IPS DF 6.9 (cell line): ENCODE results near the gene RPRD2.

Source experiments
- DNase-seq: peaks from one replicate; pipeline ENCODE4 v3.0.0-alpha.2; 2013; ENCODE audit warnings: low read depth, low spot score
- H3K27ac ChIP-seq: one replicate; pipeline ENCODE4 v1.5.1; 2013; ENCODE audit warnings: low read length, control low read depth
- H3K27me3 ChIP-seq: 2 replicates; pipeline ENCODE4 v1.6.1; 2013; ENCODE audit warnings: mild to moderate bottlenecking, low read length; ENCODE audit not compliant: control insufficient read depth, insufficient read depth
- H3K36me3 ChIP-seq: 2 replicates; pipeline ENCODE4 v1.6.1; 2013; ENCODE audit warnings: low read length; ENCODE audit not compliant: control insufficient read depth, insufficient read depth
- H3K4me1 ChIP-seq: 2 replicates; pipeline ENCODE4 v1.6.1; 2013; ENCODE audit warnings: low read length; ENCODE audit not compliant: control insufficient read depth, insufficient read depth
- H3K4me3 ChIP-seq: 2 replicates; pipeline ENCODE4 v1.5.1; 2013; ENCODE audit warnings: mild to moderate bottlenecking, low read length
- H3K9me3 ChIP-seq: 2 replicates; pipeline ENCODE4 v1.6.1; 2013; ENCODE audit warnings: low read length, inconsistent platforms; ENCODE audit not compliant: control insufficient read depth, insufficient read depth
- WGBS: extraction: QIAGEN DNeasy Blood & Tissue Kit; methylation state at CpG from one replicate; pipeline ENCODE4 v1.1.7; 2013; ENCODE audit warnings: mixed read lengths, missing lambda C conversion rate; ENCODE audit not compliant: insufficient read length, insufficient coverage; 5-methylcytosine and 5-hydroxymethylcytosine counted together

Gene RPRD2

DNA sequence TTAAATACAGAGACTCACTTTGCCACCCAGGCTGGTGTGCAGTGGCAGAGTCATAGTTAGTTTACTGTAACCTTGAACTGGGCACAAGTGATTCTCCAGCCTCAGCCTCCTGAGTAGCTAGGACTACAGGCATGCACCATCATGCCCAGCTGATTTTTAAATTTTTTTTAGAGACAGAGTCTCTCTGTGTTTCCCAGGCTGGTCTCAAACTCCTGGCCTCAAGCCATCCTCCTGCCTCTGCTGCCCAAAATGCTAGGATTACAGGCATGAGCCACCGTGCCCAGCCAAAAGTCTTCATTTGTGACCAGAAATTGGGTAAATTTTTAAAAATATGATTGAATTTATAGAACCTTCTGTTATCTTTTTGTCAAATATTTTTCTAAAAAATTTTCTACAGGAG lies 105.3 kb downstream of the RPRD2 start:
- WGBS: no CpG with 5 or more reads among the region's 1 CpG
- peaks cover 16% of the 10 kb centered on the region for H3K36me3 ChIP-seq
- H3K27me3 ChIP-seq: no peaks in the 10 kb centered on the region
- no peak for DNase-seq
- H3K27ac ChIP-seq: no peak overlapping the region
- H3K4me3 ChIP-seq: no peak overlapping the region
- peaks cover 1% of the 10 kb centered on the region; the same call in 1 of the 2 replicates for H3K4me1 ChIP-seq
- no peaks in the 10 kb centered on the region for H3K9me3 ChIP-seq

GRCh38 chr1:150472601-150473200 lies 108.8 kb downstream of the RPRD2 start:
- DNase-seq: no peak
- Histone ChIP-seq H3K36me3 (peaks cover 16% of the 10 kb centered on the region), H3K27me3 (no peaks in the 10 kb centered on the region), H3K9me3 (no peaks in the 10 kb centered on the region), H3K4me1 (peaks cover 1% of the 10 kb centered on the region; the same call in 1 of the 2 replicates), H3K4me3 (no peak overlapping the region), H3K27ac (no peak overlapping the region)
- no CpG with 5 or more reads among the region's 10 CpGs for WGBS

DNA sequence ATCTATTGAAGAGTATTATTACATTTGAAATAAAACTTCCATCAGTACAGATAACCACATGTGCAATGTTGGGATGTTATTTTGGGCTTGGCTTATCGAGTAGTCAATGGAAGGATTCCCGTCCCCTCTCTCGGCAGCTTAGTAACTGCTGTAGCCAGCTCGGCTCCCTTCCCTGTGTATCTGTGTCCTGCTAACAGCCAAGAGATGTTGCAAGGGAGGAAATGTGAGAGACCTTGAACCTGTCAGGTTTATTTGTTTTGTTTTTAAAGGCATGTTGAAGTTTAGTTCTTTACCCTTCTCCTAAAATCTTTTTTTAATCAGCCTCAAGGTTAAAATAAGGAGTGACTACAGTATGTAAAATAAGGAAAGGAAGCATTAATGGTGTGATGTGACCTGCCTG lies 109.7 kb downstream of the RPRD2 start:
- Histone ChIP-seq H3K4me3 (no peak overlapping the region), H3K36me3 (peaks cover 16% of the 10 kb centered on the region), H3K4me1 (peaks cover 1% of the 10 kb centered on the region; the same call in 1 of the 2 replicates), H3K9me3 (no peaks in the 10 kb centered on the region), H3K27me3 (no peaks in the 10 kb centered on the region), H3K27ac (no peak overlapping the region)
- WGBS: no CpG with 5 or more reads among the region's 4 CpGs
- DNase-seq: no peak

- H3K4me3 ChIP-seq: no peak overlapping the region
- peaks cover 16% of the 10 kb centered on the region for H3K36me3 ChIP-seq
- WGBS: no CpG with 5 or more reads among the region's 4 CpGs
- H3K4me1 ChIP-seq: peaks cover 1% of the 10 kb centered on the region; the same call in 1 of the 2 replicates
- no peaks in the 10 kb centered on the region for H3K27me3 ChIP-seq
- no peak overlapping the region for H3K27ac ChIP-seq
- DNase-seq: no peak
- no peaks in the 10 kb centered on the region for H3K9me3 ChIP-seq
These were observed 110.9 kb downstream of the RPRD2 start for GRCh38 chr1:150474869-150475268.

DNA sequence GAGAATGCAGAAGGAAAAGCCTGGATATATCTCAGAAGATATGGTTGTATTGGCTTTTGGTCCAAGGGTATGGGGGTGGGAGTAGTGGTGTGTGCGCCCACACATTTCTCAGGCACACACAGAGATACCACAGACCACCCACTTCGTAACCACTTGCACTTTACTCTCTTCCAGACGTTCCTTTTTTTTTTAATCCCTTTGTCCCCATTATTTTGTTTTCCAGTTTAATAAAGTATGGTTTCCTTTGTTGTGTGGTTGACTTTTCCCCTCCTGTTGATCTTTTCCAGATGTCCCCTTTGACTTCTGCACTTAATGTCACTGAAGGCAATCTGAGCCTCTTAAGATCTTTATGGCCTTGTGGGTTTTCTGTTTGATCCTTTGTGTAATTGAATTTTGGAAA lies 112.8 kb downstream of the RPRD2 start:
- Histone ChIP-seq H3K36me3 (peaks cover 3% of the 10 kb centered on the region; the same call in 1 of the 2 replicates), H3K27me3 (no peaks in the 10 kb centered on the region), H3K9me3 (no peaks in the 10 kb centered on the region), H3K4me1 (peaks cover 1% of the 10 kb centered on the region; the same call in 1 of the 2 replicates), H3K27ac (no peak overlapping the region), H3K4me3 (no peak overlapping the region)
- WGBS: no CpG with 5 or more reads among the region's 3 CpGs
- no peak for DNase-seq

DNA sequence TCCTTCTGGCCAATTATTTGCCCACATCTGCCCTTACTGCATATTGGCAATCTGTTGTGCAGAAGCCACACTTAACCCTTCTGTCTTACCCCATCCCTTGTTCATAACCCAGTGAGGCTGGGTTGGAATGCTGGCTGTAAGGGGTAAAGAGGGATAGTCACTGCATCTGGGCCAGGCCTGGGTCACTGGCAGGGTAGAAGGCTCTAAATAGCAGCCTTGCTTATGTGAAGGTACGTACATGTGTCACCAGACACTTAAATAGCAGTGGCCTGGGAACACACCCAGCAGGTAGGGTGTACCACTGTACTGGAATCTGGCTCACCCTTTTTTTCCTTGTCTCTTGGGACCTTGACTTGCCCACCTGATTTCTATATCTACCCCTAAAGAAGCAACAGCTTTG lies 113.4 kb downstream of the RPRD2 start:
- Histone ChIP-seq H3K27ac (no peak overlapping the region), H3K9me3 (no peaks in the 10 kb centered on the region), H3K4me3 (no peak overlapping the region), H3K27me3 (no peaks in the 10 kb centered on the region), H3K4me1 (peaks cover 1% of the 10 kb centered on the region; the same call in 1 of the 2 replicates), H3K36me3 (no peaks in the 10 kb centered on the region)
- no peak for DNase-seq
- no CpG with 5 or more reads among the region's 1 CpG for WGBS

GRCh38 chr1:150477733-150478132 lies 113.8 kb downstream of the RPRD2 start:
- H3K9me3 ChIP-seq: no peaks in the 10 kb centered on the region

GRCh38 chr1:150479370-150479769 lies 115.4 kb downstream of the RPRD2 start:
- no peaks in the 10 kb centered on the region for H3K27me3 ChIP-seq
- no peaks in the 10 kb centered on the region for H3K36me3 ChIP-seq
- no peak overlapping the region for H3K4me3 ChIP-seq
- H3K9me3 ChIP-seq: no peaks in the 10 kb centered on the region
- H3K27ac ChIP-seq: no peak overlapping the region
- no CpG with 5 or more reads among the region's 4 CpGs for WGBS
- DNase-seq: no peak
- no peaks in the 10 kb centered on the region for H3K4me1 ChIP-seq

More at GRCh38 chr1:150477733-150478132, 113.8 kb downstream of the RPRD2 start:
- no CpG with 5 or more reads among the region's 4 CpGs for WGBS
- no peak overlapping the region for H3K4me3 ChIP-seq
- H3K27me3 ChIP-seq: no peaks in the 10 kb centered on the region
- no peak for DNase-seq
- H3K27ac ChIP-seq: no peak overlapping the region
- no peaks in the 10 kb centered on the region for H3K4me1 ChIP-seq
- H3K36me3 ChIP-seq: no peaks in the 10 kb centered on the region

- no peaks in the 10 kb centered on the region for H3K4me1 ChIP-seq
- H3K27me3 ChIP-seq: no peaks in the 10 kb centered on the region
- no CpG with 5 or more reads among the region's 2 CpGs for WGBS
- H3K36me3 ChIP-seq: no peaks in the 10 kb centered on the region
- DNase-seq: no peak
- no peak overlapping the region for H3K4me3 ChIP-seq
- no peaks in the 10 kb centered on the region for H3K9me3 ChIP-seq
- no peak overlapping the region for H3K27ac ChIP-seq
These were observed 116.0 kb downstream of the RPRD2 start for GRCh38 chr1:150479927-150480352.

- Histone ChIP-seq H3K36me3 (no peaks in the 10 kb centered on the region; the same call in 1 of the 2 replicates), H3K27ac (no peak overlapping the region), H3K27me3 (no peaks in the 10 kb centered on the region), H3K4me1 (no peaks in the 10 kb centered on the region), H3K4me3 (no peak overlapping the region), H3K9me3 (no peaks in the 10 kb centered on the region)
- DNase-seq: no peak
- WGBS: no CpG with 5 or more reads among the region's 5 CpGs
These were observed 120.5 kb downstream of the RPRD2 start for GRCh38 chr1:150484431-150484830.

DNA sequence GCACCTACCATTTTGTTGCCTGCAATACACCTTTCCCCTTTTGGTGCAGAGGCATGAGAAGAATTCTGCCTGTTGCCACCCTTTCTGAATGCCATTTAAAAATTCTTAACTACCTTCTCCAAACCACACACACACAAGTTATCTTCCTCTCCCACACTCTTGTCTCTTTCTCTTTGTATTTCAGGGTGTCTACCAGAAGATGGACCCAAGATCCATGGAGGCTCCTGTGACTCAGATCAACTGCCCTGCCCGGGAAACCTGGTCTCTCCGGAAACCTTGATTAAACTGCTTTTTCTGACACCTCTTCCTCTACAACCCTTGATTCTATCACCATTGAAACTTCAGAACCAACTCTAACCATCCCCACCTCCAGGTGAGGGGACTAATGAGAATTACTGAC lies 120.9 kb downstream of the RPRD2 start:
- Histone ChIP-seq H3K27ac (no peak overlapping the region), H3K27me3 (no peaks in the 10 kb centered on the region), H3K36me3 (no peaks in the 10 kb centered on the region; the same call in 1 of the 2 replicates), H3K4me3 (no peak overlapping the region), H3K4me1 (no peaks in the 10 kb centered on the region), H3K9me3 (no peaks in the 10 kb centered on the region)
- no CpG with 5 or more reads among the region's 2 CpGs for WGBS
- no peak for DNase-seq
